ENCODE data around the gene DHRS7C.

DNA sequence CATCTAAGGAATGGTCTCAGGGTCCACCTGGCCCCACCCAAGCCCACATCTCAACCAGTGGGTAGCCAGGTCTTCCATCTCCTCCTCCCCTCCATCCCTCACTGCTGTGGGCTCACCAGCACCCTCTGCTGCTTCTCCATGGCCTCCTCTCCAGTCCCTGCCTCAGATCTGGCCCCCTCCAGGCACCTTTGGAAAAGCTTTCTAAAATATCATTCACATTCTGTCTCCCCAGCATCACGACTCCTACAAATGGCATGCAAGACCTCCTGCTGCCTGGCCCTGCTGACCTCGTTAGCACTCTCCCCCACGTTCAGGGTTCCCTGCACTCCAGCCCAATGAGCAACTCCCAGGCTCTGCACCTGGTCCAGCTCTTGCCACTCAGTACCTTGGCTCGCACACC lies 48.0 kb upstream of the DHRS7C start:
- TF ChIP-seq, protein P1, sequence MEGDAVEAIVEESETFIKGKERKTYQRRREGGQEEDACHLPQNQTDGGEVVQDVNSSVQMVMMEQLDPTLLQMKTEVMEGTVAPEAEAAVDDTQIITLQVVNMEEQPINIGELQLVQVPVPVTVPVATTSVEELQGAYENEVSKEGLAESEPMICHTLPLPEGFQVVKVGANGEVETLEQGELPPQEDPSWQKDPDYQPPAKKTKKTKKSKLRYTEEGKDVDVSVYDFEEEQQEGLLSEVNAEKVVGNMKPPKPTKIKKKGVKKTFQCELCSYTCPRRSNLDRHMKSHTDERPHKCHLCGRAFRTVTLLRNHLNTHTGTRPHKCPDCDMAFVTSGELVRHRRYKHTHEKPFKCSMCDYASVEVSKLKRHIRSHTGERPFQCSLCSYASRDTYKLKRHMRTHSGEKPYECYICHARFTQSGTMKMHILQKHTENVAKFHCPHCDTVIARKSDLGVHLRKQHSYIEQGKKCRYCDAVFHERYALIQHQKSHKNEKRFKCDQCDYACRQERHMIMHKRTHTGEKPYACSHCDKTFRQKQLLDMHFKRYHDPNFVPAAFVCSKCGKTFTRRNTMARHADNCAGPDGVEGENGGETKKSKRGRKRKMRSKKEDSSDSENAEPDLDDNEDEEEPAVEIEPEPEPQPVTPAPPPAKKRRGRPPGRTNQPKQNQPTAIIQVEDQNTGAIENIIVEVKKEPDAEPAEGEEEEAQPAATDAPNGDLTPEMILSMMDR (IDR thresholded peaks at IDR 0.05), result no peak
- TF ChIP-seq POLR2A (IDR thresholded peaks at IDR 0.05), result no peak

Measured in thyroid gland (tissue), 4 donors.